HG02885 (cell line): ENCODE measurements around the gene MISP.

Experiments used
- ATAC-seq: cut with Tn5 transposase; IDR thresholded peaks from one replicate; pipeline ENCODE4 v1.9.1; 2021; ENCODE audit warnings: mild to moderate bottlenecking; ENCODE audit not compliant: unreplicated experiment, poor library complexity

The MISP gene

DNA sequence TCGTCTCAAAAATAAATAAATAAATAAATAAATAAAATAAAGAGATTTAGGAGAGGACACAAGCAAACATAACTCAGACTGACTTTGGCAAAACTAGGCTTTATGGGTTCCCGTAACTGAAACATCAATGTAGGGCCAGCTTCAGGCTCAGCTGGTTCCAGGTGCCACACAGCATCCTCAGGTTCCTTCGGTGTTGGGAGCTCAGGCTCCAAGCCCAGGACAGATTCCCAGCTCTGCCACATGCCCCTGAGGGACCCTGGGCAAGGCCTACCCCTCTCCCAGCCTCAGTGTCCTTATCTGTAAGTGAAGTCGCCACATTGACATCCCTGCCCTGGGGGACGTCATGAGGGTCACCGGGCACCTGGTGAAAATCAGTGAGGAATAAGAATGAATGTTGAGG lies 18.7 kb downstream of the MISP start:
- no peak for ATAC-seq

DNA sequence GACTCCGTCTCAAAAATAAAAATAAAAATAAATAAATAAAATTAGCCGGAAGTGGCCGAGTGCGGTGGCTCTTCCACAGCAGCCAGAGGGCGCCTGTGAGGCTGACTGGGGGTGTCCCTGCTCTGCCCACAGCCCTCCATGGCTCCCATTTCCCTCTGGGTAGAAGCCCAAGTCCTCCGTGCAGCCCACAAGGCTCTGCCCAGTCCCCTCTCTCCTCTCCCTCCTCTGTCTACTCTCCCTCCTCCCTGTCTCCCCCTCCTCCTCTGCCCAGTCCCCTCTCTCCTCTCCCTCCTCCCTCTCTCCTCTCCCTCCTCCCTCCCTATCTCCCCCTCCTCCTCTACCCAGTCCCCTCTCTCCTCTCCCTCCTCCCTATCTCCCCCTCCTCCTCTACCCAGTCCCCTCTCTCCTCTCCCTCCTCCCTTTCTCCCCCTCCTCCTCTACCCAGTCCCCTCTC lies 20.4 kb downstream of the MISP start:
- ATAC-seq = no peak

DNA sequence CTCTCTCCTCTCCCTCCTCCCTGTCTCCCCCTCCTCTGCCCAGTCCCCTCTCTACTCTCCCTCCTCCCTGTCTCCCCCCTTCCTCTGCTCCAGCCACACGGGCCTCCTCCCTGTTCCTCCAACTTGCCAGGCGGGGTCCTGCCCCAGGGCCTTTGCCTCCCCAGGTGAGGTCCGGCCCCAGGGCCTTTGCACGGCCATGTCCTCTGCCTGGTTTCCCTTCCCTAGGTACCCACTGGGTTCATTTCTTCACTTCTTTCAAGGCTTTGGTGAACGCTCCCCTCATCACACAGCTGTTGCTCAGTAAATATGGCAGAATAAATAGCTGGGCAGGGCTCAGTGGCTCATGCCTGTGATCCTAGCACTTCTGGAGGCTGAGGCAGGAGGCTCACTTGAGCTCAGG lies 21.2 kb downstream of the MISP start:
- no peak for ATAC-seq

- no peak for ATAC-seq
These were observed 22.0 kb downstream of the MISP start for GRCh38 chr19:772730-773436.

DNA sequence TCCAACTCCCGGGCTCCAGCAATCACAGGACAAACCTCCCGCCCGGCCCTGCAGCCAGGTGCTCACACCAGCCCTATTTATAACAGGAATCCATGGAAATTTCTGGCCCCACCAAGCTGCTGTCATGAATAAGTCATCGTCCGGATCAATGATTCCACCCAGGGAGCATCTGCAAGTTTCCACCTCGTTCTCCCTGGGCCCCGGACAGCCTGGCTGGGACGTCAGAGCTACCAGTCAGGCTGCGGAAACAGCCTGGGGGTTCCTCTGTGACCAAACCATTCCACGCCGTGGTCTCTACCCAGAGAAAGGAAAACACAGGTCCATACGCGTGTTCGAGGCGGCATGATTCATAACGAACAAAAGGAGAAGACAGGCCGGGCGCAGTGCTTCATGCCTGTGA lies 25.6 kb downstream of the MISP start:
- no peak for ATAC-seq

- no peak for ATAC-seq
These were observed 28.2 kb downstream of the MISP start for GRCh38 chr19:778910-779653.

- no peak for ATAC-seq
These were observed 30.0 kb downstream of the MISP start for GRCh38 chr19:780935-781334.

DNA sequence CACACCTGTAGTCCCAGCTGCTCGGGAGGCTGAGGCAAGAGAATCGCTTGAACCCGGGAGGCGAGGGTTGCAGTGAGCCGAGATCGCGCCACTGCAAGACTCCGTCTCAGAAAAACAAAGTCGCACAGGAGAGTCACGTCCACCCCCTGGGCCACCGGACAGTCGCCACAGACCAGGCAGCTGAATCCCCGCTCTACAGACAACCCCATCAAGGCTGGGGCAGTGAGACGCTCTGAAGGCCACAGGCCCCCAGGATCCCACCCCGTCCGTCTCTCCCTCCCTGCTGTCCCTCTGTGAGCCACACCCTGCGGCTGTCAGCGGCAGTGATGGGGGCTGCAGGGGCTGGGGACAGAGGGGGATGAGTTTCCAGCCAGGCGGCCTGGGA lies 30.9 kb downstream of the MISP start:
- no peak for ATAC-seq

DNA sequence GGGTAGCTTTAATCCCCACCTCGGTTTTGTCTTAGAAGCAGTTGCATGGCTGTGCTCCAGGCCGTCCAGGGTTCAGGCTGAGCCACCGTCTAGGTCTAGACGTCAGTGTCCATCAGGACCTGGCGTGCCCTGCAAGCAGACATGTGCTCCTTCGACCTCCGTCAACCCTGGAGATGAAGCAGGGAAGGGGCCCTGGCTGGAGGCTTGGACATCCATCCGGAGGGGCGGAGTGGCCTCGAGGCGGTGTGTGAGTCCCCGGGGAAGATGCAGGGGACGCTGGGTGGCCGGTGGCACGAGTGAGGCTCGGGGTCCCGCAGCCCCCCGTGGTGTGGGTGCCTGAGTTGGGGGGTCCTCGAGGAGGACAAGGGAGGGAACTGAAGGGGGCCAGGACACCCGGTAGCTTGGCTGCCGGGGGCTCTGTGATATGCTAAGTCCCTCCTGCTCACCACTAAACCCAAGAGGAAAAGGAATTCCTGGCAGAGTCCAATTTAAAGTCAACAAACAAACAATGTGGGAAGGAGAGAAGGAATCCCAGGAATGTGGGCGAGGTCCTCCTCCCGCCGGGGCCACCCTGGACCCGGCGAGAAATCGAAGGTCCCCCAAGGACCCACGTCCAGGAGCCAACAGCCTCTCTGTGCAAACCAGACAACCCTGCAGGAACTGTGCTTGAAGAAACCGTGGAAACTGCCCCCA lies 31.4 kb downstream of the MISP start:
- no peak for ATAC-seq

- no peak for ATAC-seq
These were observed 32.2 kb downstream of the MISP start for GRCh38 chr19:782878-783668.

GRCh38 chr19:784541-784940 lies 33.6 kb downstream of the MISP start:
- ATAC-seq = no peak

GRCh38 chr19:787536-787935 lies 36.6 kb downstream of the MISP start:
- no peak for ATAC-seq

GRCh38 chr19:788686-788982 lies 37.7 kb downstream of the MISP start:
- no peak for ATAC-seq

DNA sequence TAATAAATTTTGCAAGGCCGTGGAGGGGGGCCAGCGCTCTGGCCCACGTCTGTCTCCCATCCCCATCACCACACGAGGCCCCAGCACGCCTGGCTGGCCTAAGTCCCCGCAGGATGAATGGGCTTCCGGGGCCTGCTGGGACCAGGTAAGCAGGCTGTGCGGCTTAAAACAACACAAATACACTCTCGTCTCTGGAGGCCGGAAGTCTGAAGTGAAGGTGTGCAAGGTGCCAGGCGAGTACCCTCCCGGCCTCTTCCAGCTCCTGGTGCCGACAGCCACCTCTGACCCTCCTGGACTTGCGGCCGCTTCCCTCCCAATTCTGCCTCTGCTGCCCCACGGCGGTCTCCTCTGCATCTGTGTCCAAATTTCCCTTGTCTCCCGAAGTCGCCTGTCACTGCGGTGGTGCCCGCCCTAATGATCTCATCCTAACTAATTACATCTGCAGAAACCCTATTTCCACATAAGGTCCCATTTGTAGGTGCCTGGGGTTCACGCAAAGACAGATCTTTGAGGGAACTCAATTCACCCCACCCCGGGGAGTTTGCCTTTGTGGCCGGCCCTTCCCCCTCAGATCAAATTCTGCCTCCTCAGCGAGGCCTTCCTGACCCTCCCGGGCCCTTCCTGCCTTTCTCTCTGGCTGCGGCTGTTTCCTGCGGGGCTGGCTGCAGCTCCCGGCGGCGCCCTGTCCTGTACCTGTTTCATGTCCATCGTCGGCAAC lies 38.2 kb downstream of the MISP start:
- ATAC-seq = no peak

DNA sequence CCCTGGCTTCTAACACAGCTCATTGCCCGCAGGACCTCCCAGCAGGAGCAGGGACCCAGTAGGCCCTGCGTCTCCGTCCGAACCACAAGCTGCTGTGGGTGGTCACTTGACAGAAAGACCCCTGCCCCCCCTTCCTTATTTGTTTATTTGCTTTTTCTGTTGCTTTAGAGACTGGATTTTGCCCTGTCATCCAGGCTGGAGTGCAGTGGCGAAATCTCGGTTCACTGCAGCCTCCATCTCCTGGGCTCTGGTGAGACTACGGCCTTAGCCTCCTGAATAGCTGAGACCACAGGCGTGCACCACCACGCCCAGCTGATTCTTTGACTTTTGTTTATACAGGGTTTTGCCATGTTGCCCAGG lies 38.8 kb downstream of the MISP start:
- no peak for ATAC-seq

GRCh38 chr19:791007-791566 lies 40.2 kb downstream of the MISP start:
- ATAC-seq = no peak

DNA sequence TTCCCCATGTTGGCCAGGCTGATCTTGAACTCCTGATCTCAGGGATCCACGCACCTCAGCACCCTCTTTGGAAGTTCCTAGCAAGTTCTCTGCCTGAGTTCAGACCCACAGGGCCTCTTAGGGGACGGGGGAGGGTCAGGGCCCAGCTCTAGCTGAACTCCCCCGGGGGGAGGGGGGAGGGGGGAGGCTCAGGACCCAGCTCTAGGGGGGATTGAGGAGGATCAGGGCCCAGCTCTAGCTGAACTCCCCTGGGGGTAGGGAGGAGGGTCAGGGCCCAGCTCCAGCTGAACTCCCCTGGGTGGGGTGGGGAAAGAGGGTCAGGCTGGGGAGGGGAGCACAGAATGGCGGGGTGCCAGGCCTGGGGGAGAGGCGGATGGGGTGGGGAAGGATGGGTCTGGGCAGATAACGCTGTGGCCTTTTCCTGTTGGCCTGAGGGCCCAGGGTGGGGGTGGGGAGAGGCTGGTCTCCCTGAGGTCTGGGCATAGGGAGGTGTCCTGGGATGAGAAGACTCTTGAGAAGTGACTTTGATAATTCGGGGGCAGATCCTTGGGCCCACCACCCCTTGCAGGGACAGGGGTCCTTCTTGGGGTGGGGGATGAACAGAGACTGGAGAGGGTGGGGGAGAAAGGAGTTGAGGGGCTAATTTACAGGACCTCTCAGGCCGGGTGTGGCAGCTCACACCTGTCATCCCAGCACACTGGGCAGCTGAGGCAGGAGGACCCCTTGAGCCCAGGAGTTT lies 40.8 kb downstream of the MISP start:
- ATAC-seq = no peak

GRCh38 chr19:792306-792885 lies 41.5 kb downstream of the MISP start:
- no peak for ATAC-seq

GRCh38 chr19:793806-794205 lies 42.9 kb downstream of the MISP start:
- no peak for ATAC-seq
